Measurements from ENCODE around the gene C14orf132. TPM values are rescaled to one million over a fixed set of nuclear protein-coding genes. Genes with fewer than 3 reads are reported as not detected.

C14orf132 gene
- polyA plus RNA-seq, 3 donors, result not detected

- intact Hi-C loops (cut with micrococcal nuclease), result no loop called here
- H3K27ac ChIP-seq (ENCODE audit: low read depth in 1 of 2, low read length in 2 of 2), result no peak overlapping the region
- no peak overlapping the region for H3K4me3 ChIP-seq (replicated peaks in 1 of 3; ENCODE audit: low read depth in 2 of 3, low read length in 3 of 3)
- TF ChIP-seq, protein P1, sequence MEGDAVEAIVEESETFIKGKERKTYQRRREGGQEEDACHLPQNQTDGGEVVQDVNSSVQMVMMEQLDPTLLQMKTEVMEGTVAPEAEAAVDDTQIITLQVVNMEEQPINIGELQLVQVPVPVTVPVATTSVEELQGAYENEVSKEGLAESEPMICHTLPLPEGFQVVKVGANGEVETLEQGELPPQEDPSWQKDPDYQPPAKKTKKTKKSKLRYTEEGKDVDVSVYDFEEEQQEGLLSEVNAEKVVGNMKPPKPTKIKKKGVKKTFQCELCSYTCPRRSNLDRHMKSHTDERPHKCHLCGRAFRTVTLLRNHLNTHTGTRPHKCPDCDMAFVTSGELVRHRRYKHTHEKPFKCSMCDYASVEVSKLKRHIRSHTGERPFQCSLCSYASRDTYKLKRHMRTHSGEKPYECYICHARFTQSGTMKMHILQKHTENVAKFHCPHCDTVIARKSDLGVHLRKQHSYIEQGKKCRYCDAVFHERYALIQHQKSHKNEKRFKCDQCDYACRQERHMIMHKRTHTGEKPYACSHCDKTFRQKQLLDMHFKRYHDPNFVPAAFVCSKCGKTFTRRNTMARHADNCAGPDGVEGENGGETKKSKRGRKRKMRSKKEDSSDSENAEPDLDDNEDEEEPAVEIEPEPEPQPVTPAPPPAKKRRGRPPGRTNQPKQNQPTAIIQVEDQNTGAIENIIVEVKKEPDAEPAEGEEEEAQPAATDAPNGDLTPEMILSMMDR (IDR thresholded peaks at IDR 0.05), result no peak
- H3K9me3 Mint-ChIP-seq, result peaks cover 0 to 5% (median 1%) of the 10 kb centered on the region in 7 donors
- H3K27ac Mint-ChIP-seq, result no peak overlapping the region
- H3K4me2 ChIP-seq (replicated peaks; ENCODE audit: extremely low read depth, low read length, poor library complexity, severe bottlenecking), result no peak overlapping the region
- H4K20me1 ChIP-seq (ENCODE audit: insufficient read depth, low read length), result no peaks in the 10 kb centered on the region
- no peak overlapping the region for H3K4me3 Mint-ChIP-seq
- H3K4me1 Mint-ChIP-seq, result peaks cover 9% of the 10 kb centered on the region
- H3K36me3 ChIP-seq (replicated peaks in 1 of 2; ENCODE audit: control insufficient read depth in 1 of 2, insufficient read depth in 2 of 2, low read length in 2 of 2), result no peaks in the 10 kb centered on the region
- H3K27me3 ChIP-seq (ENCODE audit: control insufficient read depth in 2 of 2, insufficient read depth in 2 of 2, low read length in 2 of 2), result no peaks in the 10 kb centered on the region
- H3K79me2 ChIP-seq (ENCODE audit: insufficient read depth, low read length), result no peaks in the 10 kb centered on the region
- no peaks in the 10 kb centered on the region for H3K36me3 Mint-ChIP-seq
- H3K27me3 Mint-ChIP-seq (ENCODE audit: low read depth in 3 of 3), result peaks cover 4 to 7% (median 7%) of the 10 kb centered on the region in 3 donors
- H3K9me3 ChIP-seq (replicated peaks in 1 of 2; ENCODE audit: control insufficient read depth in 1 of 2, insufficient read depth in 1 of 2, low read length in 2 of 2), result no peaks in the 10 kb centered on the region
- no peak overlapping the region for H2AFZ ChIP-seq (ENCODE audit: insufficient read depth, low read depth, low read length, poor library complexity, severe bottlenecking)
- no peak overlapping the region for H3K9ac ChIP-seq (ENCODE audit: insufficient read depth, low read length, poor library complexity, severe bottlenecking)
- DNase-seq, result no peak
- peaks cover 0 to 6% of the 10 kb centered on the region in 2 donors for H3K4me1 ChIP-seq (ENCODE audit: control insufficient read depth in 1 of 2, insufficient read depth in 2 of 2, low read length in 2 of 2)
- WGBS (ENCODE audit: insufficient coverage), result no CpG with 5 or more reads among the region's 6 CpGs
Observed at GRCh38 chr14:96122496-96122895, 83.3 kb downstream of the C14orf132 start.

- Histone ChIP-seq H3K27me3 (ENCODE audit: control insufficient read depth in 2 of 2, insufficient read depth in 2 of 2, low read length in 2 of 2) (no peaks in the 10 kb centered on the region), H4K20me1 (ENCODE audit: insufficient read depth, low read length) (no peaks in the 10 kb centered on the region), H2AFZ (ENCODE audit: insufficient read depth, low read depth, low read length, poor library complexity, severe bottlenecking) (no peak overlapping the region), H3K36me3 (replicated peaks in 1 of 2; ENCODE audit: control insufficient read depth in 1 of 2, insufficient read depth in 2 of 2, low read length in 2 of 2) (no peaks in the 10 kb centered on the region), H3K79me2 (ENCODE audit: insufficient read depth, low read length) (no peaks in the 10 kb centered on the region), H3K27ac (ENCODE audit: low read depth in 1 of 2, low read length in 2 of 2) (no peak overlapping the region), H3K4me3 (replicated peaks in 1 of 3; ENCODE audit: low read depth in 2 of 3, low read length in 3 of 3) (no peak overlapping the region), H3K4me2 (replicated peaks; ENCODE audit: extremely low read depth, low read length, poor library complexity, severe bottlenecking) (no peak overlapping the region), H3K9me3 (replicated peaks in 1 of 2; ENCODE audit: control insufficient read depth in 1 of 2, insufficient read depth in 1 of 2, low read length in 2 of 2) (no peaks in the 10 kb centered on the region), H3K4me1 (ENCODE audit: control insufficient read depth in 1 of 2, insufficient read depth in 2 of 2, low read length in 2 of 2) (peaks cover 0 to 6% of the 10 kb centered on the region in 2 donors), H3K9ac (ENCODE audit: insufficient read depth, low read length, poor library complexity, severe bottlenecking) (no peak overlapping the region)
- Mint-ChIP-seq H3K4me1 (peaks cover 9% of the 10 kb centered on the region), H3K9me3 (peaks cover 0 to 1% (median 0%) of the 10 kb centered on the region in 7 donors), H3K4me3 (no peak overlapping the region), H3K27ac (no peak overlapping the region), H3K27me3 (ENCODE audit: low read depth in 3 of 3) (peaks cover 4 to 7% (median 6%) of the 10 kb centered on the region in 3 donors), H3K36me3 (no peaks in the 10 kb centered on the region)
- TF ChIP-seq, protein P1 (IDR thresholded peaks at IDR 0.05), result no peak
- 94% methylated on average over 2 of the region's 3 CpGs for WGBS (ENCODE audit: insufficient coverage)
- DNase-seq, result no peak
- intact Hi-C loops (cut with micrococcal nuclease), result no loop called here
Observed at GRCh38 chr14:96125536-96125935, 86.4 kb downstream of the C14orf132 start.
